ENCODE results near the gene SMIM11.
"Not testable (repeated sequence)": the region's sequence is repeated elsewhere in the genome, so short reads cannot be mapped to it uniquely, and the experiment has no call there.

SMIM11 gene

DNA sequence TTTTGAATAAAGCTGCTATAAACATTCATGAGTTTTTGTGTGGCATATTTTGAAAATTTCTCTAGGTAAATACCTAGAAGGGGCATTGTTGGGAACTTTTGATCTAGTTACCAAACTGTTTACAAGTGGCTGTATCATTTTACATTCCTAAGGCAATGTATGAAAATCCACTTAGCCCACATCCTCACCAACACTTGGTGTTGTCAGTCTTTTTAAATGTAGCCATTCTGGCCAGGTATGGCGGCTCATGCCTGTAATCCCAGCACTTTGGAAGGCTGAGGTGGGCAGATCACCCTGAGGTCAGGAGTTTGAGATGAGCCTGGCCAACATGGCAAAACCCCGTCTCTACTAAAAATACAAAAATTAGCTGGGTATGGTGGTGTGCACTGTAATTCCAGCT is 17.4 kb upstream of the SMIM11 start:
- no peak for DNase-seq

DNA sequence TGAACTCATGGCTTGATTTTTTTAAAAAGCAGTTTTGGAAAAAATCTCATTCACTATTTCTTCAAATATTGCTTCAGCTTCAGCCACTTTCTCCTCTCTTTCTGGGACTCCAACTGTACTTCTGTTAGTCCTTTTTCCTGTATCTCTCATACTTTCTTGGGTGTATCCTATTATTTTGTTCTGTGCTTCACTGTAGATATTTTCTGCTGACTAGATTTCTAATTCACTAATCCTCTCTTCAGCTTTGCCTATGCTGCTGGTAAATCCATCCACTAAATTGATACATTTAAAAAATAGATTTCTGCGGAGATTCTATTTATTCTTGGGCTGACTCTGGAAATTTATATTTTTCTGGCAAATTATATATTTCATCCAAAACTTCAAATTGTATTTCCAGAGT is 16.4 kb upstream of the SMIM11 start:
- no peak for DNase-seq

DNA sequence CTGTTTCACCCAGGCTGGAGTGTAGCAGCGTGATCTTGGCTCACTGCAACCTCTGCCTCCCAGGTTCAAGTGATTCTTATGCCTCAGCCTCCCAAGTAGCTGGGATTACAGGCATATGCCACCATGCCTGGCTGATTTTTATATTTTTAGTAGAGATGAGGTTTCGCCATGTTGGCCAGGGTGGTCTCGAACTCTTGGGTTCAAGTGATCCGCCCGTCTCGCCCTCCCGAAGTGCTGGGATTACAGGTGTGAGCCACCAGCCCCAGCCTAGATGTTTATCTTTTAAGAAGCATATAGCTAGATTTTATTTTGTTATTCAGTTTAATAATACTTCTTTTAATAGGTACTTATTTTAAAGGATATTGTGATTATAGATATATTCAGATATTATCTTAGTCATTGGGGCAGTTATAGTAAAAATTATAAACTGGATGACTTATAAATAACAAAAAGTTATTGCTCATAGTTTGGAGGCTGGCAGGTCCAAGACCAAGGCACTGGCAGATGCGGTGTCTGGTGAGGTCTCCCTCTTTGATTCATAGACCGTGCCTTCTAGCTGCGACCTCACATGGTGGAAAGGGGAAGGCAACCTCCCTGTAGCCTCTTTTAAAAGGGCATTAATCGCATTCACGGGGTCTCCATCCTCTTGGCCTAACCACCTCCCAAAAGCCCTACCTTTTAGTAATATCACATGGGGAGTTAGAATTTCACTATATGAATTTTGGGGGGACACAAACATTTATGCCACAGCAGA is 14.6 kb upstream of the SMIM11 start:
- no peak for DNase-seq

- DNase-seq: no peak
Observed at GRCh38 chr21:34362136-34362444, 13.2 kb upstream of the SMIM11 start.

DNA sequence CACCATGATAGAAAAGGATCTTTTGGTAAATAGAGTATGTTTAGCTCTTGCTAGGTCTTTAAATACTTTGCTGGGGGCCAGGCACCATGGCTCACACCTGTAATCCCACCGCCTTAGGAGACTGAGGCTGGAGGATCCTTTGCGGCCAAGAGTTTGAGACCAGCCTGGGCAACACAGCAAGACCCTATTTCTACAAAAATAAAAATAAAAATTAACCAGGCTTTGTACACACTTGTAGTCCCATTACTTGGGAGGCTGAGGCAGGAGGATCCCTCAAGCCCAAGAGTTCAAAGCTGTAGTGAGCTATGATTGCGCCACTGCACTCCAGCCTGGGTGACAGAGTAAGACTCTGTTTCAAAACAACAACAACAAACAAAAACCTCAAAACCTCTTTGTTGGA is 12.6 kb upstream of the SMIM11 start:
- no peak for DNase-seq

GRCh38 chr21:34363733-34364132 is 11.6 kb upstream of the SMIM11 start, which contains the start of gene KCNE2:
KCNE2 (plus strand) TSS chr21:34364006; CDS start chr21:34370479, 6,473 bp downstream.
- no peak for DNase-seq

- no peak for DNase-seq
Observed at GRCh38 chr21:34364921-34365320, 10.4 kb upstream of the SMIM11 start.

- DNase-seq: no peak
Observed at GRCh38 chr21:34365809-34366208, 9.5 kb upstream of the SMIM11 start.

DNA sequence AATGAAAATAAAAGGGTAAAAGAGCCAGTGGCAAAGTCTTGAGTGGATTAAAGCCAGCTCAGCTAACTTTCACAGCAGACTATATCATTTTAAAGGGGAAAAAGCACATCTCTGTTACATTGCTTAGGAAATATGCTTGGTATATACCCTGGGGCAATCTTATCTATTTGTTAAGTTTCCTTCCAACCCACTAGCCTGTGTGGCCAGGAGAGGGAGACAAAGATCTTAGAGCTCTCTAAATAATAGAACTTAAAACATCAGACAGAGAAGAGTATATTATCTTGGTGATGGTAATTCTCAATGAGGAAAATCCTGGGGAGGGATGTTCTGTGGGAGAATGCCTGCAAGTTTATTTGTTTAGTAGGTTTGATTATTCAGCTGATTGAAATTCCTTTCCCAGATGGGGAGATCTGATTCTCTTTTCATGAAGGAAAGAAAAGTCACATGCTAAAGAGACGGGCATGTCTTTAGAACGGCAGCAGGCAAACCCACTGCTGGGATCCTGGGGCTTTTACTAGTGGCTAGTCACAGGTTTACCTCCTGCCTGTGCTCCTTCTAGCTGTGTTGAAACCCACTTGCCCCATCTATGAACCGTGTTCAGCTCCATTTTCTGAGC is 7.9 kb upstream of the SMIM11 start:
- peak; percentile 91 for DNase-seq

- no peak for DNase-seq
Observed at GRCh38 chr21:34369741-34370140, 5.6 kb upstream of the SMIM11 start.

DNA sequence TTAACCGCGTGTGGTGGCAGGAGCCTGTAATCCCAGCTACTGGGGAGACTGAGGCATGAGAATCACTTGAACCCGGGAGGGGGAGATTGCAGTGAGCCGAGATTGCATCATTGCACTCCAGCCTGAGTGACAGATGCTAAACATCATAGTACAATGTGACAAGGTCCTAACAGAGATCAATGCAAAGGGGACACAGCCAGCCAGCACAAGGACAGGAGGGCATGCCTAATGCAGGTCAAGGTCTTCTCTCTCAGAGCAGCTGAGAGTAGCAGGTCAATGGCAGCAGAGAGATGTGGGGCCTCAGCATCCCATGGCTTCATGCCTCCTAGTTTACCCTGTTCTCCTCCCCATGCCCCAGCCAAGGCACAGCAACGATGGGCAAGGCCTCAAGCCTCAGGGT is 3.0 kb upstream of the SMIM11 start:
- no peak for DNase-seq

- not testable (repeated sequence) for DNase-seq
Observed at GRCh38 chr21:34374462-34374861, 845 bp upstream of the SMIM11 start.

GRCh38 chr21:34375619-34375972 is 289 bp downstream of the SMIM11 start:
- not testable (repeated sequence) for DNase-seq

GRCh38 chr21:34383138-34383537 is 7.8 kb downstream of the SMIM11 start:
- not testable (repeated sequence) for DNase-seq

GRCh38 chr21:34383724-34384415 is 8.6 kb downstream of the SMIM11 start:
- DNase-seq: not testable (repeated sequence)

- not testable (repeated sequence) for DNase-seq
Observed at GRCh38 chr21:34400522-34400921, 25.2 kb downstream of the SMIM11 start.

- not testable (repeated sequence) for DNase-seq
Observed at GRCh38 chr21:34404742-34405141, 29.4 kb downstream of the SMIM11 start.

GRCh38 chr21:34405686-34406085 is 30.4 kb downstream of the SMIM11 start:
- not testable (repeated sequence) for DNase-seq

GRCh38 chr21:34406102-34406501 is 30.8 kb downstream of the SMIM11 start:
- not testable (repeated sequence) for DNase-seq

DNA sequence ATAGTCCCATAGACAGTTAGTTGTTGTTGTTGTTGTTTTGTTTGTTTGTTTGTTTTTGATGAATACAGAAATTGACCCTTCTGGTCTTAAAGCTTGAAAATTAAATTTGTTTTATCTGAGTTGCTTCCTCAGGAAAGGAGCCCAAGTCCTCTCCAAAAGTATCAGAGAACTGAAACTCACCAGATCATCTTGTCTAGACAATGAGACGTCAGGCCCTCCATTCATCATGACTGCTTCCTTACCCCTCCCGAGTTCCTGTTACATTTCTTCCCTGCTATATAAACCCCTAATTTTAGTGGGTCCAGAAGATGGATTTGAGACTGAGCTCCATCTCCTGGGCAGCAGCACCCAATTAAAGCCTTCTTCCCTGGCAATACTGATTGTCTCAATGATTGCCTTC is 31.4 kb downstream of the SMIM11 start:
- not testable (repeated sequence) for DNase-seq

- DNase-seq: not testable (repeated sequence)
Observed at GRCh38 chr21:34407294-34407693, 32.0 kb downstream of the SMIM11 start.

DNA sequence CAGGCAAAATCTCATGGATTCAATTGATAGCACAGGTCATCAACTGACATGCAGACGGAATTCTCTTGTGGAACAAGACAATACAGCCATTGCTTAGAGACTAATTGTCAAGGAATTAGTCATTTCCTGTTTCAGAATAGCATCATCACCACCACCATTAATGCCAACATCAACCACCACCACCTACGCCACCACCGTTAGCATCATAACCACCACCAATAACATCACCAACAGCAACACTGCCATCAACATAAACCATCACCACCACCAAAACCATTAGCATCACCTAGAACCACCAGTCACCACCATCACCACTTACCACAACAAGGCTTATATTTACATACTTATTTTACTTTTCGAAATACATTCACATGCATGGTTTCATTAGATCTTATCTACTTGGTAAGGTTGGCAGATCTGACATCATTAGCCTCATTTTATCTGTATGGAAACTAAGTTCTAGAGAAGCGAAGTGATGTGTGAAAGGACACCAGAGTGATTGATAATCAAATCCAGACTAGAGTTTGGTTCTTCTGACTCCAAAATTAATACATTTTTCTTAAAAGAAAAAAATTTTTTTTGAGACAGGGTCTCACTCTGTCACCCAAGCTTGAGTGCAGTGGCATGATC is 42.3 kb downstream of the SMIM11 start:
- not testable (repeated sequence) for DNase-seq

GRCh38 chr21:34423805-34424204 is 48.5 kb downstream of the SMIM11 start, which contains the start of gene SMIM34:
SMIM34 (minus strand) TSS chr21:34423951; CDS start chr21:34423839, 112 bp downstream.
- not testable (repeated sequence) for DNase-seq

All from EL (cell line).